ENCODE results near the gene DHRSX. TPM values are rescaled to one million over a fixed set of nuclear protein-coding genes. Genes with fewer than 3 reads are reported as not detected.

DHRSX gene
- total and polyA plus RNA-seq, 10 of the 15 experiments (the other 5 are each of a cell fraction or from before 2014, with no cell fraction given): 1.7 to 39.5 (median 16.5) TPM

- TF ChIP-seq NKRF (conservative IDR thresholded peaks at IDR 0.05) (peak; percentile 18; the same call in 1 of the 2 replicates), SREBF2 (IDR thresholded peaks at IDR 0.05; ENCODE audit: low read length) (no peak), HDGF (IDR thresholded peaks at IDR 0.05) (no peak), EZH2 (IDR thresholded peaks at IDR 0.05; ENCODE audit: borderline replicate concordance, control insufficient read depth, low read depth, low read length) (no peak), SIX5 (IDR thresholded peaks at IDR 0.05; ENCODE audit: low read depth, low read length, severe bottlenecking) (no peak), NR2C2 (IDR thresholded peaks at IDR 0.05; ENCODE audit: borderline replicate concordance, control insufficient read depth, insufficient read length, low read depth) (no peak), SIN3A (IDR thresholded peaks at IDR 0.05; ENCODE audit: low read depth, low read length) (no peak), BHLHE40 (IDR thresholded peaks at IDR 0.05; ENCODE audit: borderline replicate concordance in 1 of 2, low read depth in 2 of 2, low read length in 1 of 2) (peak; percentile 97 to 98)
Measured at GRCh38 chrX:2521092-2521926, 20.5 kb upstream of the DHRSX start (continued).

GRCh38 chrX:2520539-2520938 is 19.8 kb upstream of the DHRSX start:
- ChIA-PET RAD21 (ENCODE audit: unreplicated experiment) (no interaction called here), CTCF (no interaction called here), POLR2A (no interaction called here), SMC1A (ENCODE audit: uncharacterized antibody, unreplicated experiment) (no interaction called here)
- Histone ChIP-seq H3K9me3 (replicated peaks; ENCODE audit: control insufficient read depth, insufficient read depth, low read length) (peaks cover 5% of the 10 kb centered on the region), H3K36me3 (ENCODE audit: control insufficient read depth in 2 of 2, insufficient read depth in 2 of 2, low read length in 1 of 2) (no peaks in the 10 kb centered on the region), H3K9ac (ENCODE audit: control insufficient read depth, insufficient read depth, low read length) (no peak overlapping the region), H2AFZ (ENCODE audit: control insufficient read depth, low read depth, low read length) (no peak overlapping the region), H3K27me3 (replicated peaks in 1 of 2; ENCODE audit: control insufficient read depth in 2 of 2, insufficient read depth in 2 of 2, low read length in 1 of 2) (no peaks in the 10 kb centered on the region), H3K4me1 (ENCODE audit: control insufficient read depth, insufficient read depth, low read length) (peaks cover 35% of the 10 kb centered on the region), H3K79me2 (ENCODE audit: control insufficient read depth, insufficient read depth, low read length) (no peaks in the 10 kb centered on the region), H3K4me2 (ENCODE audit: control insufficient read depth, insufficient read depth) (no peak overlapping the region), H4K20me1 (ENCODE audit: control insufficient read depth, insufficient read depth) (no peaks in the 10 kb centered on the region), H3K4me3 (no peak overlapping the region), H3K27ac (ENCODE audit: control insufficient read depth, insufficient read depth) (peak overlapping the region; percentile 96; the same call in 1 of the 2 replicates)
- intact Hi-C loops (cut with micrococcal nuclease; ENCODE audit: unreplicated experiment): loop anchor here (10.0 kb wide), 1 partner anchor 174 kb away; the partner anchor contains the start of gene CD99
- BruUV-seq (replicated peaks): no TSS peak
- ATAC-seq (no peak), DNase-seq (ENCODE audit: low read depth, low spot score) (no peak), FAIRE-seq (no peak)
- in situ Hi-C loops (cut with MboI): loop anchor here (25.0 kb wide), 1 partner anchor 1058 kb away; the partner anchor contains the start of gene ASMTL
- WGBS (ENCODE audit: insufficient coverage, insufficient replicate concordance, low lambda C conversion rate, missing lambda C conversion rate): 97% methylated on average over 8 of the region's 8 CpGs
- no peak for TF ChIP-seq SMC3 (IDR thresholded peaks at IDR 0.05; ENCODE audit: borderline replicate concordance, low read length)
- TF ChIP-seq RAD21 (IDR thresholded peaks at IDR 0.05; ENCODE audit: insufficient read depth, low read depth, low read length): no peak
- no peak for TF ChIP-seq BHLHE40 (IDR thresholded peaks at IDR 0.05; ENCODE audit: borderline replicate concordance in 1 of 2, low read depth in 2 of 2, low read length in 1 of 2)
- TF ChIP-seq E2F4 (IDR thresholded peaks at IDR 0.05; ENCODE audit: low read depth, low read length): no peak
- TF ChIP-seq BCL11A (IDR thresholded peaks at IDR 0.05; ENCODE audit: low read depth, low read length): no peak
- TF ChIP-seq MLLT1 (IDR thresholded peaks at IDR 0.05): 0 out of 2 replicates have a peak, but pooled peaks have one; percentile 41
